B cell (primary cell): ENCODE measurements around the gene STMN1.

Experiments
- EZH2 ChIP-seq: IDR thresholded peaks from 2 replicates; pipeline ENCODE4 v1.6.1; 2012; ENCODE audit warnings: borderline replicate concordance, low read depth, mild to moderate bottlenecking, moderate library complexity, low read length; ENCODE audit not compliant: insufficient read depth, poor library complexity, severe bottlenecking
- TF ChIP-seq, protein P1 (sequence below): fragments of 200-600 bp; IDR thresholded peaks from one replicate; pipeline ENCODE4 v1.8.0; 2022; ENCODE audit warnings: antibody characterized with exemption, mild to moderate bottlenecking

- TF ChIP-seq, protein P1, sequence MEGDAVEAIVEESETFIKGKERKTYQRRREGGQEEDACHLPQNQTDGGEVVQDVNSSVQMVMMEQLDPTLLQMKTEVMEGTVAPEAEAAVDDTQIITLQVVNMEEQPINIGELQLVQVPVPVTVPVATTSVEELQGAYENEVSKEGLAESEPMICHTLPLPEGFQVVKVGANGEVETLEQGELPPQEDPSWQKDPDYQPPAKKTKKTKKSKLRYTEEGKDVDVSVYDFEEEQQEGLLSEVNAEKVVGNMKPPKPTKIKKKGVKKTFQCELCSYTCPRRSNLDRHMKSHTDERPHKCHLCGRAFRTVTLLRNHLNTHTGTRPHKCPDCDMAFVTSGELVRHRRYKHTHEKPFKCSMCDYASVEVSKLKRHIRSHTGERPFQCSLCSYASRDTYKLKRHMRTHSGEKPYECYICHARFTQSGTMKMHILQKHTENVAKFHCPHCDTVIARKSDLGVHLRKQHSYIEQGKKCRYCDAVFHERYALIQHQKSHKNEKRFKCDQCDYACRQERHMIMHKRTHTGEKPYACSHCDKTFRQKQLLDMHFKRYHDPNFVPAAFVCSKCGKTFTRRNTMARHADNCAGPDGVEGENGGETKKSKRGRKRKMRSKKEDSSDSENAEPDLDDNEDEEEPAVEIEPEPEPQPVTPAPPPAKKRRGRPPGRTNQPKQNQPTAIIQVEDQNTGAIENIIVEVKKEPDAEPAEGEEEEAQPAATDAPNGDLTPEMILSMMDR: no peak
- no peak for TF ChIP-seq EZH2
Observed at GRCh38 chr1:25948641-25949040, 42.4 kb upstream of the STMN1 start.
